H1 (cell line): ENCODE results near the gene KMT2E. TPM values are rescaled to one million over a fixed set of nuclear protein-coding genes. Genes with fewer than 3 reads are reported as not detected.

Source experiments
- ASH2L ChIP-seq: fragments of 200-600, 300-600 bp; sonication (generic); IDR thresholded peaks from one replicate; pipeline ENCODE4 v1.7.1; 2017; ENCODE audit warnings: low read length
- SP2 ChIP-seq: IDR thresholded peaks from 2 replicates; pipeline ENCODE4 v1.6.1; 2012; ENCODE audit warnings: mild to moderate bottlenecking, low read length, inconsistent platforms
- polyA plus RNA-seq, 7 experiments: library from polyadenylated mRNA; depleted of rRNA in 3 of 7; stranded (reverse) in 5 of 7; unstranded in 2 of 7; fragments of >200 nt in 5 of 7; fragments of 200-250 nt in 2 of 7; gene quantifications; 1 replicate in 5 of 7; 2 replicates in 1 of 7; 4 replicates in 1 of 7; pipeline versions ENCODE4 v1.2.1 to v1.2.3, GENCODE V29; 2011 to 2013; ENCODE audit warnings: missing spikeins in 2 of 7, mixed read lengths in 2 of 7
- total RNA-seq: library from RNA; stranded (reverse); fragmentation: NEBNext Ultra II Directional; extraction: Animal tissue kit (Norgen Biotek cat#: 25700); gene quantifications from 2 replicates; pipeline ENCODE4 v1.2.1, GENCODE V29; 2021
- TF ChIP-seq, protein P1 (sequence below): fragments of 300-600 bp; sonication (generic); IDR thresholded peaks from 2 replicates; pipeline ENCODE4 v1.7.1; 2012; ENCODE audit warnings: low read length, moderate library complexity, mild to moderate bottlenecking, inconsistent platforms; ENCODE audit not compliant: insufficient replicate concordance

KMT2E gene
- total and polyA plus RNA-seq, 2 of the 8 experiments (the other 6 are each of a cell fraction or from before 2014, with no cell fraction given) = 10.9 to 45.0 TPM

DNA sequence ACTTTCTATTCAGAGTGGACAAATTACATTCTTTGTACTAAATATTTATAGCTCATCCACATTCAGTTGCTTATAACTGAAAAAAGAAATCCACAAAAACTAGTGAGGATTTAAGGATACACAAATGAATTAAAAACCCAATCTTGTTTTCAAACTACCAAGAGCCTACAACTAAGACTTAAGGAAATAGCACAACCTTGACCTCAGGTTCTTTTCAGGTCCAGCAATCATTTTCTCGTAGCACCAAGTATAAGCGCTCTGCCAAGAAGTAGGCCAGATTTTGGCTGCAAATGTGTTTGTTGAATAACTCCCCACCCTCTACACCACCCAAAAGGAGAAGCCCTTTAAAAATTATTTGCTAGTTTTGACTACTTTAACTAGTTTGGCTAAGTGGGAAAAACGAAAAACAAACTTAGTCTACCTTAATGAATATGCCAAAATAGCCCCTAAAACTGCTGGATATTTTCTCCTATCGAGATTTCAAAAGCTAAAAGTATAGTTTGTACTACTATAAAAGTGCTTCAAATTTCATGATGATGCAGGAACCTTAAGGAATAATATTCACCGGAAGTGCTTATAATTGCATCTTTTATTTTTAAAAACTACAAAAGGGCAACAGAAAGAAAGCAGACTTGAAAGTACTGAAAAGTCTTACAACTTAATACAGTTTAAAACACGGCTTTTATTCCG, 2.7 kb upstream of the KMT2E start (continued):
- TF ChIP-seq, protein P1, sequence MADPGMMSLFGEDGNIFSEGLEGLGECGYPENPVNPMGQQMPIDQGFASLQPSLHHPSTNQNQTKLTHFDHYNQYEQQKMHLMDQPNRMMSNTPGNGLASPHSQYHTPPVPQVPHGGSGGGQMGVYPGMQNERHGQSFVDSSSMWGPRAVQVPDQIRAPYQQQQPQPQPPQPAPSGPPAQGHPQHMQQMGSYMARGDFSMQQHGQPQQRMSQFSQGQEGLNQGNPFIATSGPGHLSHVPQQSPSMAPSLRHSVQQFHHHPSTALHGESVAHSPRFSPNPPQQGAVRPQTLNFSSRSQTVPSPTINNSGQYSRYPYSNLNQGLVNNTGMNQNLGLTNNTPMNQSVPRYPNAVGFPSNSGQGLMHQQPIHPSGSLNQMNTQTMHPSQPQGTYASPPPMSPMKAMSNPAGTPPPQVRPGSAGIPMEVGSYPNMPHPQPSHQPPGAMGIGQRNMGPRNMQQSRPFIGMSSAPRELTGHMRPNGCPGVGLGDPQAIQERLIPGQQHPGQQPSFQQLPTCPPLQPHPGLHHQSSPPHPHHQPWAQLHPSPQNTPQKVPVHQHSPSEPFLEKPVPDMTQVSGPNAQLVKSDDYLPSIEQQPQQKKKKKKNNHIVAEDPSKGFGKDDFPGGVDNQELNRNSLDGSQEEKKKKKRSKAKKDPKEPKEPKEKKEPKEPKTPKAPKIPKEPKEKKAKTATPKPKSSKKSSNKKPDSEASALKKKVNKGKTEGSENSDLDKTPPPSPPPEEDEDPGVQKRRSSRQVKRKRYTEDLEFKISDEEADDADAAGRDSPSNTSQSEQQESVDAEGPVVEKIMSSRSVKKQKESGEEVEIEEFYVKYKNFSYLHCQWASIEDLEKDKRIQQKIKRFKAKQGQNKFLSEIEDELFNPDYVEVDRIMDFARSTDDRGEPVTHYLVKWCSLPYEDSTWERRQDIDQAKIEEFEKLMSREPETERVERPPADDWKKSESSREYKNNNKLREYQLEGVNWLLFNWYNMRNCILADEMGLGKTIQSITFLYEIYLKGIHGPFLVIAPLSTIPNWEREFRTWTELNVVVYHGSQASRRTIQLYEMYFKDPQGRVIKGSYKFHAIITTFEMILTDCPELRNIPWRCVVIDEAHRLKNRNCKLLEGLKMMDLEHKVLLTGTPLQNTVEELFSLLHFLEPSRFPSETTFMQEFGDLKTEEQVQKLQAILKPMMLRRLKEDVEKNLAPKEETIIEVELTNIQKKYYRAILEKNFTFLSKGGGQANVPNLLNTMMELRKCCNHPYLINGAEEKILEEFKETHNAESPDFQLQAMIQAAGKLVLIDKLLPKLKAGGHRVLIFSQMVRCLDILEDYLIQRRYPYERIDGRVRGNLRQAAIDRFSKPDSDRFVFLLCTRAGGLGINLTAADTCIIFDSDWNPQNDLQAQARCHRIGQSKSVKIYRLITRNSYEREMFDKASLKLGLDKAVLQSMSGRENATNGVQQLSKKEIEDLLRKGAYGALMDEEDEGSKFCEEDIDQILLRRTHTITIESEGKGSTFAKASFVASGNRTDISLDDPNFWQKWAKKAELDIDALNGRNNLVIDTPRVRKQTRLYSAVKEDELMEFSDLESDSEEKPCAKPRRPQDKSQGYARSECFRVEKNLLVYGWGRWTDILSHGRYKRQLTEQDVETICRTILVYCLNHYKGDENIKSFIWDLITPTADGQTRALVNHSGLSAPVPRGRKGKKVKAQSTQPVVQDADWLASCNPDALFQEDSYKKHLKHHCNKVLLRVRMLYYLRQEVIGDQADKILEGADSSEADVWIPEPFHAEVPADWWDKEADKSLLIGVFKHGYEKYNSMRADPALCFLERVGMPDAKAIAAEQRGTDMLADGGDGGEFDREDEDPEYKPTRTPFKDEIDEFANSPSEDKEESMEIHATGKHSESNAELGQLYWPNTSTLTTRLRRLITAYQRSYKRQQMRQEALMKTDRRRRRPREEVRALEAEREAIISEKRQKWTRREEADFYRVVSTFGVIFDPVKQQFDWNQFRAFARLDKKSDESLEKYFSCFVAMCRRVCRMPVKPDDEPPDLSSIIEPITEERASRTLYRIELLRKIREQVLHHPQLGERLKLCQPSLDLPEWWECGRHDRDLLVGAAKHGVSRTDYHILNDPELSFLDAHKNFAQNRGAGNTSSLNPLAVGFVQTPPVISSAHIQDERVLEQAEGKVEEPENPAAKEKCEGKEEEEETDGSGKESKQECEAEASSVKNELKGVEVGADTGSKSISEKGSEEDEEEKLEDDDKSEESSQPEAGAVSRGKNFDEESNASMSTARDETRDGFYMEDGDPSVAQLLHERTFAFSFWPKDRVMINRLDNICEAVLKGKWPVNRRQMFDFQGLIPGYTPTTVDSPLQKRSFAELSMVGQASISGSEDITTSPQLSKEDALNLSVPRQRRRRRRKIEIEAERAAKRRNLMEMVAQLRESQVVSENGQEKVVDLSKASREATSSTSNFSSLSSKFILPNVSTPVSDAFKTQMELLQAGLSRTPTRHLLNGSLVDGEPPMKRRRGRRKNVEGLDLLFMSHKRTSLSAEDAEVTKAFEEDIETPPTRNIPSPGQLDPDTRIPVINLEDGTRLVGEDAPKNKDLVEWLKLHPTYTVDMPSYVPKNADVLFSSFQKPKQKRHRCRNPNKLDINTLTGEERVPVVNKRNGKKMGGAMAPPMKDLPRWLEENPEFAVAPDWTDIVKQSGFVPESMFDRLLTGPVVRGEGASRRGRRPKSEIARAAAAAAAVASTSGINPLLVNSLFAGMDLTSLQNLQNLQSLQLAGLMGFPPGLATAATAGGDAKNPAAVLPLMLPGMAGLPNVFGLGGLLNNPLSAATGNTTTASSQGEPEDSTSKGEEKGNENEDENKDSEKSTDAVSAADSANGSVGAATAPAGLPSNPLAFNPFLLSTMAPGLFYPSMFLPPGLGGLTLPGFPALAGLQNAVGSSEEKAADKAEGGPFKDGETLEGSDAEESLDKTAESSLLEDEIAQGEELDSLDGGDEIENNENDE = no peak
- TF ChIP-seq ASH2L = no peak
- no peak for TF ChIP-seq SP2
